H1 (cell line): Measurements from ENCODE around the gene TXN2. TPM values are rescaled to one million over a fixed set of nuclear protein-coding genes. Genes with fewer than 3 reads are reported as not detected.

ENCODE experiments used
- CTCF ChIA-PET: fragments of 300-600 bp; sonication (Branson Sonifier 250); formaldehyde crosslinking; loops from one replicate; lab custom pipeline; 2021; ENCODE audit not compliant: partially characterized antibody; lab: Charles Lee
- POLR2A ChIA-PET: fragments of 300-600 bp; sonication (Branson Sonifier 250); formaldehyde crosslinking; loops from one replicate; lab custom pipeline; 2021; ENCODE audit warnings: inconsistent platforms; ENCODE audit not compliant: partially characterized antibody; lab: Charles Lee
- DNase-seq, 2 experiments: peaks; one replicate each; pipeline versions ENCODE4 v3.0.0 to v3.0.0-alpha.2; 2010 to 2022; ENCODE audit warnings: low spot score in 2 of 2, low read depth in 1 of 2, mixed read lengths in 1 of 2
- FAIRE-seq: peaks from 2 replicates; lab custom pipeline; 2011; peaks lifted over from hg19 to GRCh38; lab: Jason Lieb, UNC
- H2AFZ ChIP-seq: 2 replicates; pipeline ENCODE4 v1.8.1; 2012; ENCODE audit warnings: low read length, inconsistent platforms
- H2AK5ac ChIP-seq: 2 replicates; pipeline ENCODE4 v1.6.1; 2013; ENCODE audit warnings: low read depth, low read length
- H2BK120ac ChIP-seq: replicated peaks from 2 replicates; pipeline ENCODE3; 2013; ENCODE audit warnings: low read depth, low read length, inconsistent platforms
- H2BK12ac ChIP-seq: 2 replicates; pipeline ENCODE4 v1.6.1; 2013; ENCODE audit warnings: low read depth, low read length
- H2BK15ac ChIP-seq: 2 replicates; pipeline ENCODE4 v1.6.1; 2013; ENCODE audit warnings: low read length
- H2BK20ac ChIP-seq: 2 replicates; pipeline ENCODE4 v1.6.1; 2013; ENCODE audit warnings: low read length
- H2BK5ac ChIP-seq: 2 replicates; pipeline ENCODE4 v1.6.1; 2013; ENCODE audit warnings: low read depth, low read length
- H3K14ac ChIP-seq: 2 replicates; pipeline ENCODE4 v1.6.1; 2013; ENCODE audit warnings: inconsistent platforms; ENCODE audit not compliant: insufficient read length
- H3K18ac ChIP-seq: 2 replicates; pipeline ENCODE4 v1.6.1; 2013; ENCODE audit warnings: low read length; ENCODE audit errors: extremely low read depth
- H3K23ac ChIP-seq: 2 replicates; pipeline ENCODE4 v1.6.1; 2013; ENCODE audit warnings: inconsistent platforms; ENCODE audit not compliant: insufficient read length
- H3K23me2 ChIP-seq: 2 replicates; pipeline ENCODE4 v1.6.1; 2013; ENCODE audit warnings: low read depth, low read length
- H3K27ac ChIP-seq: 2 replicates; pipeline ENCODE4 v1.6.1; 2011; ENCODE audit warnings: low read depth, low read length, inconsistent platforms
- H3K27me3 ChIP-seq, 4 experiments: replicated peaks in 1 of 4; 1 replicate in 1 of 4; 2 replicates in 3 of 4; pipeline versions ENCODE4 v1.6.1 to v1.8.1; 2011 to 2013; ENCODE audit warnings: low read length in 3 of 4, mild to moderate bottlenecking in 3 of 4, inconsistent platforms in 2 of 4, mixed read lengths in 2 of 4, moderate library complexity in 1 of 4; ENCODE audit not compliant: control insufficient read depth in 3 of 4, insufficient read depth in 3 of 4; ENCODE audit errors: extremely low read depth in 1 of 4
- H3K36me3 ChIP-seq, 4 experiments: 2 replicates each; pipeline versions ENCODE4 v1.6.1 to v1.8.1; 2011 to 2013; ENCODE audit warnings: mild to moderate bottlenecking in 4 of 4, low read length in 3 of 4, moderate library complexity in 2 of 4, control low read depth in 1 of 4, inconsistent platforms in 1 of 4; ENCODE audit not compliant: insufficient read depth in 4 of 4, control insufficient read depth in 2 of 4
- H3K4ac ChIP-seq: replicated peaks from 2 replicates; pipeline ENCODE3; 2013; ENCODE audit warnings: low read length, low read depth, mixed read lengths, inconsistent platforms; ENCODE audit not compliant: insufficient read length
- H3K4me1 ChIP-seq, 4 experiments: replicated peaks in 1 of 4; 1 replicate in 1 of 4; 2 replicates in 3 of 4; pipeline versions ENCODE4 v1.6.1 to v1.8.1; 2011 to 2013; ENCODE audit warnings: low read length in 3 of 4, inconsistent platforms in 2 of 4, mixed read lengths in 1 of 4; ENCODE audit not compliant: insufficient read depth in 4 of 4, control insufficient read depth in 3 of 4
- H3K4me2 ChIP-seq, 2 experiments: 2 replicates each; pipeline versions ENCODE4 v1.6.1 to v1.8.1; 2011 to 2013; ENCODE audit warnings: low read depth in 2 of 2, low read length in 2 of 2, control low read depth in 1 of 2, inconsistent platforms in 1 of 2, mild to moderate bottlenecking in 1 of 2; ENCODE audit not compliant: insufficient read depth in 1 of 2
- H3K4me3 ChIP-seq, 4 experiments: fragments of 200-600, 300-600 bp in 1 of 4; sonication (generic), shearing (Covaris generic), sonication (Bioruptor Twin) in 1 of 4; 2 replicates each; pipeline versions ENCODE4 v1.5.1 to v1.8.1; 2011 to 2016; ENCODE audit warnings: low read length in 4 of 4, low read depth in 3 of 4, control low read depth in 2 of 4, inconsistent platforms in 2 of 4, mild to moderate bottlenecking in 2 of 4, mixed read lengths in 1 of 4, moderate library complexity in 1 of 4; ENCODE audit not compliant: insufficient read depth in 2 of 4; ENCODE audit errors: extremely low read depth in 1 of 4
- H3K56ac ChIP-seq: replicated peaks from 2 replicates; pipeline ENCODE3; 2013; ENCODE audit warnings: low read depth, mild to moderate bottlenecking, mixed read lengths, low read length, inconsistent platforms; ENCODE audit not compliant: insufficient read length
- H3K79me1 ChIP-seq: 2 replicates; pipeline ENCODE4 v1.6.1; 2013; ENCODE audit warnings: low read depth, low read length, control low read depth
- H3K79me2 ChIP-seq, 2 experiments: 2 replicates each; pipeline versions ENCODE4 v1.6.1 to v1.8.1; 2012 to 2013; ENCODE audit warnings: low read length in 2 of 2, mild to moderate bottlenecking in 2 of 2, inconsistent platforms in 1 of 2; ENCODE audit not compliant: insufficient read depth in 2 of 2, control insufficient read depth in 1 of 2
- H3K9ac ChIP-seq, 4 experiments: replicated peaks in 1 of 4; 1 replicate in 1 of 4; 2 replicates in 3 of 4; pipeline versions ENCODE4 v1.6.1 to v1.8.1; 2011 to 2013; ENCODE audit warnings: low read depth in 3 of 4, low read length in 3 of 4, control low read depth in 2 of 4, mild to moderate bottlenecking in 2 of 4, moderate library complexity in 2 of 4, inconsistent platforms in 1 of 4; ENCODE audit errors: extremely low read depth in 1 of 4
- H3K9me3 ChIP-seq, 2 experiments: 2 replicates each; pipeline versions ENCODE4 v1.6.1 to v1.8.1; 2012 to 2013; ENCODE audit warnings: mild to moderate bottlenecking in 2 of 2, moderate library complexity in 2 of 2, control low read depth in 1 of 2, inconsistent platforms in 1 of 2, low read depth in 1 of 2, low read length in 1 of 2, mixed read lengths in 1 of 2; ENCODE audit not compliant: insufficient read depth in 2 of 2
- H4K20me1 ChIP-seq, 2 experiments: replicated peaks in 1 of 2; 2 replicates each; pipeline versions ENCODE3 to v1.8.1; 2011 to 2013; ENCODE audit warnings: inconsistent platforms in 2 of 2, low read length in 2 of 2, mild to moderate bottlenecking in 1 of 2; ENCODE audit not compliant: insufficient read depth in 2 of 2, control insufficient read depth in 1 of 2
- H4K5ac ChIP-seq: 2 replicates; pipeline ENCODE4 v1.6.1; 2013; ENCODE audit warnings: low read length, low read depth, mixed read lengths, inconsistent platforms; ENCODE audit not compliant: insufficient read length
- H4K8ac ChIP-seq: 2 replicates; pipeline ENCODE4 v1.8.0; 2013; ENCODE audit warnings: mild to moderate bottlenecking, moderate library complexity, low read length, inconsistent platforms; ENCODE audit not compliant: insufficient read depth; ENCODE audit errors: extremely low read depth
- H4K91ac ChIP-seq: replicated peaks from 2 replicates; pipeline ENCODE3; 2013; ENCODE audit warnings: low read length, mixed read lengths, inconsistent platforms; ENCODE audit not compliant: insufficient read length
- CREB1 ChIP-seq: IDR thresholded peaks from 2 replicates; pipeline ENCODE4 v1.6.1; 2012; ENCODE audit warnings: inconsistent platforms
- CTBP2 ChIP-seq: IDR thresholded peaks from 2 replicates; pipeline ENCODE4 v1.7.0; 2011; ENCODE audit warnings: borderline replicate concordance, mild to moderate bottlenecking, moderate library complexity, mixed read lengths, low read length; ENCODE audit not compliant: insufficient read depth, insufficient read length
- POU5F1 ChIP-seq: IDR thresholded peaks from 2 replicates; pipeline ENCODE4 v1.6.1; 2011; ENCODE audit warnings: low read depth, mild to moderate bottlenecking, low read length, moderate library complexity
- RFX5 ChIP-seq: IDR thresholded peaks from 2 replicates; pipeline ENCODE4 v1.6.1; 2011; ENCODE audit warnings: low read depth, low read length, improper control_type of control experiment, borderline replicate concordance
- SIX5 ChIP-seq: IDR thresholded peaks from 2 replicates; pipeline ENCODE4 v1.6.1; 2011; ENCODE audit warnings: mild to moderate bottlenecking, low read depth, low read length
- TAF1 ChIP-seq: IDR thresholded peaks from 2 replicates; pipeline ENCODE4 v1.6.1; 2011; ENCODE audit warnings: mild to moderate bottlenecking, low read depth, low read length
- TBP ChIP-seq: IDR thresholded peaks from 2 replicates; pipeline ENCODE4 v1.6.1; 2011; ENCODE audit warnings: low read depth, low read length, improper control_type of control experiment
- USF2 ChIP-seq: IDR thresholded peaks from 2 replicates; pipeline ENCODE4 v1.6.1; 2011; ENCODE audit warnings: low read length, improper control_type of control experiment
- ZNF274 ChIP-seq: IDR thresholded peaks from 2 replicates; pipeline ENCODE4 v1.7.0; 2012; ENCODE audit warnings: low read length, borderline replicate concordance; ENCODE audit errors: extremely low read depth
- WGBS, 2 experiments: shearing (Covaris generic) in 1 of 2; methylation state at CpG; one replicate each; pipeline versions ENCODE4 v1.1.6 to v1.1.7; 2013 to 2015; ENCODE audit warnings: low lambda C conversion rate in 2 of 2, mixed read lengths in 2 of 2, inconsistent platforms in 1 of 2, low coverage in 1 of 2, missing lambda C conversion rate in 1 of 2; ENCODE audit not compliant: insufficient replicate concordance in 2 of 2, insufficient coverage in 1 of 2, insufficient read length in 1 of 2; ENCODE audit errors: extremely low coverage in 1 of 2, missing lambda C conversion rate in 1 of 2; 5-methylcytosine and 5-hydroxymethylcytosine counted together
- polyA plus RNA-seq, 7 experiments: library from polyadenylated mRNA; depleted of rRNA in 3 of 7; stranded (reverse) in 5 of 7; unstranded in 2 of 7; fragments of >200 nt in 5 of 7; fragments of 200-250 nt in 2 of 7; gene quantifications; 1 replicate in 5 of 7; 2 replicates in 1 of 7; 4 replicates in 1 of 7; pipeline versions ENCODE4 v1.2.1 to v1.2.3, GENCODE V29; 2011 to 2013; ENCODE audit warnings: missing spikeins in 2 of 7, mixed read lengths in 2 of 7
- total RNA-seq: library from RNA; stranded (reverse); fragmentation: NEBNext Ultra II Directional; extraction: Animal tissue kit (Norgen Biotek cat#: 25700); gene quantifications from 2 replicates; pipeline ENCODE4 v1.2.1, GENCODE V29; 2021

The TXN2 gene
- total and polyA plus RNA-seq, 2 of the 8 experiments (the other 6 are each of a cell fraction or from before 2014, with no cell fraction given), result 47.5 to 116 TPM

GRCh38 chr22:36417281-36417686 lies 64.2 kb downstream of the TXN2 start:
- DNase-seq (no peak), FAIRE-seq (no peak)
- no peak overlapping the region for H3K14ac ChIP-seq
- no peak overlapping the region for H4K91ac ChIP-seq
- no peaks in the 10 kb centered on the region for H3K36me3 ChIP-seq
- H3K79me2 ChIP-seq, result no peaks in the 10 kb centered on the region
- H3K56ac ChIP-seq, result no peak overlapping the region
- no peak overlapping the region for H3K4me2 ChIP-seq
- TF ChIP-seq TBP (no peak), TAF1 (no peak), SIX5 (no peak), CTBP2 (no peak), POU5F1 (no peak), USF2 (no peak), CREB1 (0 out of 2 replicates have a peak, but pooled peaks have one; percentile 43), RFX5 (no peak), ZNF274 (no peak)
- no peaks in the 10 kb centered on the region for H3K79me1 ChIP-seq
- no peak overlapping the region for H2AFZ ChIP-seq
- H3K4me3 ChIP-seq, result no peak overlapping the region
- no peaks in the 10 kb centered on the region for H3K27me3 ChIP-seq
- POLR2A ChIA-PET, result interaction anchor here (0.9 kb wide), 2 partner anchors 11 to 25 kb away, joined by 3 read pairs; no protein-coding TSS in a partner anchor
- no peak overlapping the region for H3K4ac ChIP-seq
- H4K20me1 ChIP-seq, result no peaks in the 10 kb centered on the region
- peak overlapping the region; percentile 41; the same call in 1 of the 2 replicates for H4K8ac ChIP-seq
- no peak overlapping the region; a peak in 1 of 7 replicates for H3K9ac ChIP-seq
- H3K18ac ChIP-seq, result no peak overlapping the region
- H4K5ac ChIP-seq, result no peak overlapping the region
- no peaks in the 10 kb centered on the region for H3K9me3 ChIP-seq
- no peak overlapping the region for H2BK120ac ChIP-seq
- H2BK5ac ChIP-seq, result no peak overlapping the region
- no peak overlapping the region for H2BK15ac ChIP-seq
- CTCF ChIA-PET, result interaction anchor here (0.8 to 1.2 kb wide), 2 partner anchors 16 to 119 kb away, joined by 3 to 4 read pairs; no protein-coding TSS in a partner anchor
- H3K4me1 ChIP-seq, result peaks cover 0 to 6% (median 3%) of the 10 kb centered on the region in 4 experiments; a peak in 6 of 7 replicates
- H2BK12ac ChIP-seq, result peak overlapping the region; percentile 35; the same call in 1 of the 2 replicates
- H3K23ac ChIP-seq, result no peak overlapping the region
- 0 out of 2 replicates have a peak overlapping the region, but pooled peaks have one; percentile 86 for H2AK5ac ChIP-seq
- no peak overlapping the region for H3K27ac ChIP-seq
- WGBS, 2 experiments, result 91% methylated on average over 9 of the region's 9 CpGs; no CpG with 5 or more reads in 1 of the 2 experiments
- 0 out of 2 replicates have a peak, but pooled peaks cover 2% of the 10 kb centered on the region for H3K23me2 ChIP-seq
- H2BK20ac ChIP-seq, result no peak overlapping the region
